DMS79 treated with DMSO at 0.1 percent for 48 hours (cell line): ENCODE data around the gene ABHD17C.
"Not testable (repeated sequence)": the region's sequence is repeated elsewhere in the genome, so short reads cannot be mapped to it uniquely, and the experiment has no call there.

ENCODE experiments used
- DNase-seq: peaks from one replicate; lab custom pipeline; 2025; lab: John Stamatoyannopoulos, UW

Gene ABHD17C

GRCh38 chr15:80695099-80695910 lies at the start of gene ABHD17C:
Gene ABHD17C (plus strand): TSS chr15:80695310. CDS start chr15:80695430, 120 bp downstream.
- DNase-seq, result no peak

- no peak for DNase-seq
Measured at GRCh38 chr15:80645494-80646065, 49.5 kb upstream of the ABHD17C start.

- DNase-seq, result not testable (repeated sequence)
Measured at GRCh38 chr15:80647424-80647823, 47.7 kb upstream of the ABHD17C start.

GRCh38 chr15:80654299-80654698 lies 40.8 kb upstream of the ABHD17C start:
- DNase-seq, result no peak

- DNase-seq, result no peak
Measured at GRCh38 chr15:80659375-80659774, 35.7 kb upstream of the ABHD17C start.

- DNase-seq, result no peak
Measured at GRCh38 chr15:80660119-80660518, 35.0 kb upstream of the ABHD17C start.

- no peak for DNase-seq
Measured at GRCh38 chr15:80662129-80662528, 33.0 kb upstream of the ABHD17C start.

GRCh38 chr15:80662757-80663553 lies 32.2 kb upstream of the ABHD17C start:
- DNase-seq, result no peak

GRCh38 chr15:80665151-80665550 lies 30.0 kb upstream of the ABHD17C start:
- DNase-seq, result no peak

- no peak for DNase-seq
Measured at GRCh38 chr15:80667936-80668335, 27.2 kb upstream of the ABHD17C start.

GRCh38 chr15:80668546-80669236 lies 26.4 kb upstream of the ABHD17C start:
- no peak for DNase-seq

- no peak for DNase-seq
Measured at GRCh38 chr15:80669663-80670273, 25.3 kb upstream of the ABHD17C start.

GRCh38 chr15:80673561-80674244 lies 21.4 kb upstream of the ABHD17C start:
- no peak for DNase-seq

GRCh38 chr15:80674245-80674614 lies 20.9 kb upstream of the ABHD17C start:
- no peak for DNase-seq

GRCh38 chr15:80677041-80677440 lies 18.1 kb upstream of the ABHD17C start:
- DNase-seq, result no peak

GRCh38 chr15:80679167-80679803 lies 15.8 kb upstream of the ABHD17C start:
- no peak for DNase-seq

- no peak for DNase-seq
Measured at GRCh38 chr15:80679804-80680175, 15.3 kb upstream of the ABHD17C start.

- DNase-seq, result no peak
Measured at GRCh38 chr15:80682201-80682600, 12.9 kb upstream of the ABHD17C start.

GRCh38 chr15:80684697-80685096 lies 10.4 kb upstream of the ABHD17C start:
- no peak for DNase-seq

GRCh38 chr15:80685628-80686027 lies 9.5 kb upstream of the ABHD17C start:
- no peak for DNase-seq

- DNase-seq, result no peak
Measured at GRCh38 chr15:80689294-80689693, 5.8 kb upstream of the ABHD17C start.
